Stimulated activated CD8-positive, alpha-beta memory T cell treated with anti-CD3 and anti-CD28 coated beads, Interleukin-15, amount 100 ng/mL, for 1 hour (primary cell): ENCODE measurements around the gene FH.

Source experiments
- DNase-seq: peaks from one replicate; pipeline ENCODE4 v3.0.0-alpha.2; 2020; ENCODE audit warnings: low read depth

FH gene

GRCh38 chr1:241457421-241457820 is 62.1 kb downstream of the FH start:
- DNase-seq, result no peak

- DNase-seq, result no peak
These were observed 62.8 kb downstream of the FH start for GRCh38 chr1:241456743-241457142.

GRCh38 chr1:241453732-241454131 is 65.8 kb downstream of the FH start:
- DNase-seq, result no peak

DNA sequence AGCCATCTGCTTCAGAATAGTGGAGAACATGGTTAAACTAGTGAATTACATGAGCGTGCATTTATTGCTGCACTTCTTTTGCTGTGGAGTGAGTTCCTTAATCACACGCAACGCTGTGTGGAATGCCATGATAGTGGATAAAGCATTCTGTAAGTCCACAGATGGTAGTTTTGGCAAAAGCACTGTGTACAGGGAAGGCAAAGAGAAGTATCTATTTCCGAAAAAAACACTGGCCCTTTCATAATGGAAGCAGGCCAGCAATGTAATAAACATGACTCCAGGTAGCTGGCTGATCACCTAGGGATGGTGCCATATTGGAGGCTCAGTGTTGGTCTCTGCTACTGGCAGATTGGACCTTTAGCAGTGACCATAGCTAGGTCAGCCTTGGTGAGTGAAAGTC is 67.6 kb downstream of the FH start:
- DNase-seq, result no peak
